Measurements from ENCODE around the gene FLNC.

- no peak for TF ChIP-seq POLR2A (IDR thresholded peaks at IDR 0.05)
- TF ChIP-seq, protein P1, sequence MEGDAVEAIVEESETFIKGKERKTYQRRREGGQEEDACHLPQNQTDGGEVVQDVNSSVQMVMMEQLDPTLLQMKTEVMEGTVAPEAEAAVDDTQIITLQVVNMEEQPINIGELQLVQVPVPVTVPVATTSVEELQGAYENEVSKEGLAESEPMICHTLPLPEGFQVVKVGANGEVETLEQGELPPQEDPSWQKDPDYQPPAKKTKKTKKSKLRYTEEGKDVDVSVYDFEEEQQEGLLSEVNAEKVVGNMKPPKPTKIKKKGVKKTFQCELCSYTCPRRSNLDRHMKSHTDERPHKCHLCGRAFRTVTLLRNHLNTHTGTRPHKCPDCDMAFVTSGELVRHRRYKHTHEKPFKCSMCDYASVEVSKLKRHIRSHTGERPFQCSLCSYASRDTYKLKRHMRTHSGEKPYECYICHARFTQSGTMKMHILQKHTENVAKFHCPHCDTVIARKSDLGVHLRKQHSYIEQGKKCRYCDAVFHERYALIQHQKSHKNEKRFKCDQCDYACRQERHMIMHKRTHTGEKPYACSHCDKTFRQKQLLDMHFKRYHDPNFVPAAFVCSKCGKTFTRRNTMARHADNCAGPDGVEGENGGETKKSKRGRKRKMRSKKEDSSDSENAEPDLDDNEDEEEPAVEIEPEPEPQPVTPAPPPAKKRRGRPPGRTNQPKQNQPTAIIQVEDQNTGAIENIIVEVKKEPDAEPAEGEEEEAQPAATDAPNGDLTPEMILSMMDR (IDR thresholded peaks at IDR 0.05), result peak; percentile 37 to 71 (median 63)
Observed at GRCh38 chr7:128904381-128905197, 74.4 kb downstream of the FLNC start.
